Measurements from ENCODE around the gene KIRREL3.

Gene KIRREL3

DNA sequence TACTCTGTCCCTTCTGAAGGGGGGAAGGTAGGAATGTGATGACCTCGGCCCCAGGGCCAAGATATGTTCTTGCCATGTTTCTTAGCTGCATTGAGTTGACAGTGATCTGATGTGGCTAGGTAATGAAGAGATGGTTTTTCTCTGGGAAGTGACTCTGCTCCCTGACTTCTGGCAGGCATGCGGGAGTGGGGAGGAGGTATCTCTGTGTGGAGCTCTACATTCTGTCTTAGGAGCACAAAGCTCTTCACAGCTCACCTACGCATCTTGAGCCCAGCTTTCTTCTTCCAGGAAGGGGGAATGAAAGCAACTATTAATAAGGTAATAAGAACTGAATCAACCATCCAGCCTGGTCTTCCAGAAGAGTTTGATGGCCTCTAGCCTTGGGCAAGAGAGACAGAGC is 404.1 kb downstream of the KIRREL3 start:
- in situ Hi-C loops (cut with HindIII; ENCODE audit: low pct_ligation_motif_present, low pct_unique_long_range_greater_than_20kb, low sequenced_read_pairs) = no loop called here
- no peak for DNase-seq

DNA sequence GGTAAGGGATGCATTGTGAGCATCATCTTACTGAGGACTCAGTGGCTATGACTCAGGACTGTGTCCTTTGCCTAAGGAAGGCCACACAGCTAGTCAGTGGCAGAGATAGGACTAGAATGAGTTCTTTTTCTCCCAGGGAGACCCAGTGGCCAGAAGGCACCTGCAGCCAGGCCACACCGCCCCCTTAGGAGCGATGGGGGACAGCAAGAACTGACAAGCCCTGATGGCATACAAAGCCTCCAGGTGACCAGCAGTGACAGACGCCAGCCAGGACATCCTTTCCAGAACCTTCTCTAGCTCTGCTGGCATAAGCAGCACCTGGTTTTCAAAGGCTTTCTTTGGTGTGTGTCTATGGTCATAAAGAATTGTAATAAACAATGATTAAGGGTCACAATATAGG is 405.0 kb downstream of the KIRREL3 start:
- no peak for DNase-seq
- in situ Hi-C loops (cut with HindIII; ENCODE audit: low pct_ligation_motif_present, low pct_unique_long_range_greater_than_20kb, low sequenced_read_pairs) = no loop called here

GRCh38 chr11:126594921-126595367 is 405.6 kb downstream of the KIRREL3 start:
- in situ Hi-C loops (cut with HindIII; ENCODE audit: low pct_ligation_motif_present, low pct_unique_long_range_greater_than_20kb, low sequenced_read_pairs) = no loop called here

GRCh38 chr11:126592496-126593410 is 407.8 kb downstream of the KIRREL3 start:
- in situ Hi-C loops (cut with HindIII; ENCODE audit: low pct_ligation_motif_present, low pct_unique_long_range_greater_than_20kb, low sequenced_read_pairs) = no loop called here
- DNase-seq = no peak

More at GRCh38 chr11:126594921-126595367, 405.6 kb downstream of the KIRREL3 start:
- no peak for DNase-seq

DNA sequence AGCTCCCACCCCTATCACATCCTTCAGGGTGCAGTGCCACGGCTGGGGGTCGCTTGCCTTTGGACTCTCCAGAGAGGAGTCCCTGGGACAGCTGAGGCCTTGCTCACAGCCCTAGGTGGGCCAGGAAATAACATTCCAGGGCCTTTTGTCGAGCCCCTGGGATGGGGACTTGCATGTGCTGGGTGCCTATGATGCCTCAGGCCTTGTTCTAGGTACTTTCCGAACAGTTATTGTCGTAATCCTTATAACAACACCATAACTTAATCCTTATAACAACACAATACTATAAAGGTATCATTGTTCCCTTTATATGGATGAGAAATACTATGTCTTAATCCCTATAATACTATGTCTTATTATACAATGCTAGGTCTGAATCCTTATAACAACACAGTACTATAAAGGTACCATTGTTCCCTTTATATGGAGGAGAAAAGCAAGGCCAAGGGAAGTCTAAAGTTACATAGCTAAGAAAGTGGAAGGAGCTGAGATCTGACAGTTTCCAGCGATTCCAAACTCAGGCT is 408.5 kb downstream of the KIRREL3 start:
- in situ Hi-C loops (cut with HindIII; ENCODE audit: low pct_ligation_motif_present, low pct_unique_long_range_greater_than_20kb, low sequenced_read_pairs) = no loop called here
- DNase-seq = no peak

DNA sequence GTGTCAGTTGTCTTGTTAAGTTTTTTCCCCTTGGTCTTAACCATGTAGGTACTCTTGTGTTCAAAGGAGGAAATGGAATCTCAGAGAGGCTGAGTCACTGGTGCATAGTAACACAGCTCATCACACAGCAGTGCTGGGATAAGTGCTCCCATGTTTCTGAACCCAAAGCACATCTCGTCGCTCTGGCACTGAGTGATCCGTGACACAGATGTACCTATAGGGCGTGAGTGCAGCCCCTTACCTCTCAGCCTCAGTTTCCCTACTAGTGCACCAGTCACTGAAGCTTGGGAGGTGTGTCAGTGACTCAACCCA is 411.1 kb downstream of the KIRREL3 start:
- no peak for DNase-seq
- in situ Hi-C loops (cut with HindIII; ENCODE audit: low pct_ligation_motif_present, low pct_unique_long_range_greater_than_20kb, low sequenced_read_pairs) = no loop called here

- in situ Hi-C loops (cut with HindIII; ENCODE audit: low pct_ligation_motif_present, low pct_unique_long_range_greater_than_20kb, low sequenced_read_pairs) = no loop called here
- DNase-seq = no peak
These were observed 411.7 kb downstream of the KIRREL3 start for GRCh38 chr11:126588630-126589491.

GRCh38 chr11:126587541-126587940 is 413.0 kb downstream of the KIRREL3 start:
- in situ Hi-C loops (cut with HindIII; ENCODE audit: low pct_ligation_motif_present, low pct_unique_long_range_greater_than_20kb, low sequenced_read_pairs) = no loop called here
- DNase-seq = no peak

- in situ Hi-C loops (cut with HindIII; ENCODE audit: low pct_ligation_motif_present, low pct_unique_long_range_greater_than_20kb, low sequenced_read_pairs) = no loop called here
- peak; percentile 56 for DNase-seq
These were observed 414.6 kb downstream of the KIRREL3 start for GRCh38 chr11:126585774-126586491.

DNA sequence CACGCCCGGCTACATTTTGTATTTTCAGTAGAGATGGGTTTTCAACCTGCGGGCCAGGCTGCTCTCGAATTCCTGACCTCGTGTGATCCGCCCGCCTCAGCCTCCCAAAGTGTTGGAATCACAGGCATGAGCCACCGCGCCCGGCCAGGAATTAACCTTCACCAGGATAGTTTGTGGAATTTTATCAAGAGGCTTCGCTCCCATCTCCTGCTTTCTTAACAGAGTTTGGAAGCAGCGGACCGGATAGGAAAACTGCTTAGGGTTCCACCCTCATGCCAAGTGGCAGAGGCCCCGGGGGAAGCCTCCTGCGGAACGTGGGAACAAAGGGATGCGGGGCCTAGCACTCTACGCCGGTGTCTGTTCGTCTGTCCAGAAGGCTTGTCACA is 415.2 kb downstream of the KIRREL3 start:
- in situ Hi-C loops (cut with HindIII; ENCODE audit: low pct_ligation_motif_present, low pct_unique_long_range_greater_than_20kb, low sequenced_read_pairs) = no loop called here
- DNase-seq = no peak

GRCh38 chr11:126583594-126584427 is 416.8 kb downstream of the KIRREL3 start:
- no peak for DNase-seq
- in situ Hi-C loops (cut with HindIII; ENCODE audit: low pct_ligation_motif_present, low pct_unique_long_range_greater_than_20kb, low sequenced_read_pairs) = no loop called here

GRCh38 chr11:126583101-126583500 is 417.5 kb downstream of the KIRREL3 start:
- DNase-seq = no peak
- in situ Hi-C loops (cut with HindIII; ENCODE audit: low pct_ligation_motif_present, low pct_unique_long_range_greater_than_20kb, low sequenced_read_pairs) = no loop called here

- no peak for DNase-seq
These were observed 418.5 kb downstream of the KIRREL3 start for GRCh38 chr11:126581871-126582648.

GRCh38 chr11:126578426-126578825 is 422.1 kb downstream of the KIRREL3 start:
- in situ Hi-C loops (cut with HindIII; ENCODE audit: low pct_ligation_motif_present, low pct_unique_long_range_greater_than_20kb, low sequenced_read_pairs) = no loop called here
- no peak for DNase-seq

More at GRCh38 chr11:126581871-126582648, 418.5 kb downstream of the KIRREL3 start:
- in situ Hi-C loops (cut with HindIII; ENCODE audit: low pct_ligation_motif_present, low pct_unique_long_range_greater_than_20kb, low sequenced_read_pairs) = no loop called here

DNA sequence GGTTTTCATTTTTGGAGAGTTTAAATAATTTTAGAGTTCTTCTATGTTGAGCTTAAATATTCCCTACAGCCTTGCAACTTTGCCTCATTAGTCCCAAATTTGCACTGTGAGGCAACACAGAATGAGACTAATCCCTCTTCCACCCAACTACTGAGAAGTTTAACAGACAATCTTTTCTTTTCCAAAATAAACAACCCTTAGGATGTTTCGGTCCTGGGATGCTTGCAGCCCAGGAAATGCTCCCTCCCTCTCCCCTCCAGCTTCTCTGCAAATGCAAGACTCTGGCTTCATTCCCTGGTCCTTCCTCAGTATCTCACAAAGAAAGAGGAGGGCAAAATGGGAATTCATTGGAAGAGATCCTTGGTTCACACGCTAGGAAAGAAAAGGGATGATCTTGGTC is 422.5 kb downstream of the KIRREL3 start:
- in situ Hi-C loops (cut with HindIII; ENCODE audit: low pct_ligation_motif_present, low pct_unique_long_range_greater_than_20kb, low sequenced_read_pairs) = no loop called here
- DNase-seq = no peak

DNA sequence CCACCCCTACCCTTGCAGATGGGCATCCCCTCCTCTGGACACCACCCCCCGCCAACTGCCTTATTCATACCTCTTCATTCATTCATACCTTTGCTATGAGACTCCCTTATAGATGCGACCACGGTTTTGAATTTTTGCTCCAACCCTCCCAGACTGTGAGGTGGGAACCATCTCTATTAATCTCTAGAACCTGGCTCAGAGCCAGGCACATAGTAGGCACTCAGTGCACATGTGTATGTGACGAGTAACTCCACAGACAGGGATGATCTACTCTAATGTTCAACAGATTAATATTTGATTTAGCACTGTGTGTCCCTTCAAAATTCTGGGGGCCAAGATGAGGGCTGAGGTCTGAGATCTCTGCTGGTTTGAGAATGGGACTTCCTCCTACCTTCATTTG is 424.7 kb downstream of the KIRREL3 start:
- in situ Hi-C loops (cut with HindIII; ENCODE audit: low pct_ligation_motif_present, low pct_unique_long_range_greater_than_20kb, low sequenced_read_pairs) = no loop called here
- no peak for DNase-seq

GRCh38 chr11:126573325-126573978 is 427.1 kb downstream of the KIRREL3 start:
- in situ Hi-C loops (cut with HindIII; ENCODE audit: low pct_ligation_motif_present, low pct_unique_long_range_greater_than_20kb, low sequenced_read_pairs) = no loop called here
- no peak for DNase-seq
